COLO668 (cell line): ENCODE data around the gene CYP3A7.
"Not testable (repeated sequence)": the region's sequence is repeated elsewhere in the genome, so short reads cannot be mapped to it uniquely, and the experiment has no call there.

Source experiments
- DNase-seq: peaks from one replicate; lab custom pipeline; 2025; ENCODE audit not compliant: unreplicated experiment; lab: John Stamatoyannopoulos, UW

Gene CYP3A7

DNA sequence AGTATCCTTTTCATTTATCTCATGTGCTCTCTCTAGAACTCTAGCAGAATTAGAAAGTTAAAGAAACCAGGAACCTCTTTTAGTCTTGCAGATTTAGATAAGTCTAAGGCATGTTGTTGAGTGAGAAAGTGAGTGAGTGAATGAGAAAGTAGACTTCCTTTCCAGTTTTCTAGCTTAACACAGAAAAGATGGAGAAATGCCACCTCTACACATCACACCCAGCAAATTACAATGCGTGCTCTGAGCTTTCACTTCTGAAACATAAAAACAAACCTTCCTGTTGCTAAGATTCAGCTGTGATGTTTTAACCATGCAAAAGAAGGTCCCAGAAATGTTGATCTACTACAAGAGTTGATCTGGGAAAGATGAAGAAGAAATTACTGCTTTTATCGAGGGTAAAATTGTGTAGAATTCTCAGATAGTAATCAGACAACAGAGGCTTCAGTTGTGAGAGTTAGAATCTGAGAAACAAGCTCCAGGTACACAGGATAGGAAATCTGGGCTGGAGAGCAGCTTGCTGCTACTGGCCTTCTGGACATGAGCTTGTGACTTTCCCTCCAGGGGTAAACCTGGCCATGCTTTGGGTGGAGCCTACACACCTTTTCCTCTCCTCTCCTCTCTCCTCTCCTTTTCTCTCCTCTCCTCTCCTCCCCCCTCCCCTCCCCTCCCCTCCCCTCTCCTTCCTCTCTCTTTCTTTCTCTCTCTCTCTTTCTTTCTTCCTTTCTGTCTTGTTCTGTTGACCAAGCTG lies 59.8 kb downstream of the CYP3A7 start:
- DNase-seq = no peak

- DNase-seq = no peak
Measured at GRCh38 chr7:99672573-99672972, 62.4 kb downstream of the CYP3A7 start.

- DNase-seq = no peak
Measured at GRCh38 chr7:99669782-99670181, 65.2 kb downstream of the CYP3A7 start.

- no peak for DNase-seq
Measured at GRCh38 chr7:99668541-99668940, 66.5 kb downstream of the CYP3A7 start.

- no peak for DNase-seq
Measured at GRCh38 chr7:99667179-99667578, 67.8 kb downstream of the CYP3A7 start.

- DNase-seq = no peak
Measured at GRCh38 chr7:99666013-99666395, 69.0 kb downstream of the CYP3A7 start.

DNA sequence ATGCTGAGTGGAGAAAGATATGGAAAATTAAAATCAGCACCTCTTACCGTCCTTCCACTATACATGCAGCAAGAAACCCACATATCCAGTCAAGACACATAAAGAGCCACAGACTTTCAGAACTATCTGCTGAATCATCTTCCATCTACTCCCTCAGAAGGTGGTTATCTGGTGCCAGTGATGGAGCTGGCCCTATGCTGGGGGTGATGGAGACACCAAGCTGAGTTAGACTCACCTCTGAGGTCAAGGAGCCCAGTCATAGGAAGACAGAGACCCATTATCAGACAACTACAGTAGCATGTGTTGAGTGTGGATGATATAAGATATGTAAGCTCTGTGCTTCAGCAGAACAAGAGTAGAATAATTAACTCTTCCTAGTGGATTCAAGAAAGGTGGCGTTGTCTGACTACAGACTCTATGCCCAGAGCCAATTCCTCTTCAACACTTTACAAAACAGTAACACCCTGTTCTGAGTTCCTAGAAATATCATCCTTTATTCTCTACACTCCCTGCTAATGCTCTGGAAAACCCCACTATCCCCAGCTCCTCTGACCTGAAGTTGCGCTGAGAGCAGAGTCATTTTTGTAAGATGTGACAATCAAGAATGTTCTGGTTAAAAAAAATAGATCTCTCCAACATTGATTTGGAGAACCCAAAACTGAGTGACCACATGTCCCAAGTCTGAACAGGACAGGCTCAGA lies 69.5 kb downstream of the CYP3A7 start:
- no peak for DNase-seq

DNA sequence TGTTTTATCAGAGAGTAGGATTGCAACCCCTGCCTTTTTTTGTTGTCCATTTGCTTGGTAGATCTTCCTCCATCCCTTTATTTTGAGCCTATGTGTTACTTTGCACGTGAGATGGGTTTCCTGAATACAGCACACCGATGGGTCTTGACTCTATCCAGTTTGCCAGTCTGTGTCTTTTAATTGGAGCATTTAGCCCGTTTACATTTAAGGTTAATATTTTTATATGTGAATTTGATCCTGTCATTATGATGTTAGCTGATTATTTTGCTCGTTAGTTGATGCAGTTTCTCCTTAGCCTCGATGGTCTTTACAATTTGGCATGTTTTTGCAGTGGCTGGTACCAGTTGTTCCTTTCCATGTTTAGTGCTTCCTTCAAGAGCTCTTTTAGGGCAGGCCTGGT lies 77.1 kb downstream of the CYP3A7 start:
- not testable (repeated sequence) for DNase-seq
